HEK293T (cell line): ENCODE data around the gene SNAPC5.
"Not testable (repeated sequence)": the region's sequence is repeated elsewhere in the genome, so short reads cannot be mapped to it uniquely, and the experiment has no call there.

Experiments used
- CTCF ChIA-PET: fragments of 350-600 bp; formaldehyde crosslinking; extraction: SDS; loops from one replicate; lab custom pipeline; 2021; ENCODE audit warnings: antibody characterized with exemption, inconsistent platforms; lab: Yijun Ruan, JAX
- POLR2A ChIA-PET: fragments of 350-600 bp; formaldehyde crosslinking; extraction: SDS; loops from one replicate; lab custom pipeline; 2020; ENCODE audit warnings: antibody characterized with exemption, inconsistent platforms; lab: Yijun Ruan, JAX
- DNase-seq: peaks from one replicate; pipeline ENCODE4 v3.0.0; 2012; ENCODE audit warnings: mixed read lengths; ENCODE audit errors: extremely low spot score
- ARNT ChIP-seq: fragments of 450-650 bp; IDR thresholded peaks from 2 replicates; pipeline ENCODE4 v1.6.1; 2017; ENCODE audit warnings: mild to moderate bottlenecking
- BHLHE40 ChIP-seq: fragments of 450-650 bp; IDR thresholded peaks from 2 replicates; pipeline ENCODE4 v1.6.1; 2016; ENCODE audit warnings: mild to moderate bottlenecking, moderate library complexity, borderline replicate concordance
- CTBP1 ChIP-seq: fragments of 450-650 bp; IDR thresholded peaks from 2 replicates; pipeline ENCODE4 v1.6.1; 2016; ENCODE audit warnings: borderline replicate concordance
- ELF4 ChIP-seq: fragments of 450-650 bp; IDR thresholded peaks from 2 replicates; pipeline ENCODE4 v1.6.1; 2017; ENCODE audit warnings: antibody characterized with exemption
- FOXA1 ChIP-seq: fragments of 450-650 bp; IDR thresholded peaks from 2 replicates; pipeline ENCODE4 v1.6.1; 2016; ENCODE audit warnings: mild to moderate bottlenecking
- FOXK2 ChIP-seq: fragments of 450-650 bp; IDR thresholded peaks from 2 replicates; pipeline ENCODE4 v1.6.1; 2016; ENCODE audit warnings: mild to moderate bottlenecking
- FOXM1 ChIP-seq: fragments of 450-650 bp; IDR thresholded peaks from 2 replicates; pipeline ENCODE4 v1.6.1; 2017; ENCODE audit warnings: mild to moderate bottlenecking, borderline replicate concordance
- HDGF ChIP-seq: fragments of 450-650 bp; IDR thresholded peaks from 2 replicates; pipeline ENCODE4 v1.6.1; 2017; ENCODE audit warnings: antibody characterized with exemption, borderline replicate concordance
- L3MBTL2 ChIP-seq: fragments of 450-650 bp; conservative IDR thresholded peaks from 2 replicates; pipeline ENCODE4 v1.6.1; 2016; ENCODE audit warnings: mild to moderate bottlenecking
- LEF1 ChIP-seq: fragments of 450-650 bp; IDR thresholded peaks from 2 replicates; pipeline ENCODE4 v1.6.1; 2017; ENCODE audit warnings: mild to moderate bottlenecking, borderline replicate concordance
- NFRKB ChIP-seq: fragments of 450-650 bp; IDR thresholded peaks from 2 replicates; pipeline ENCODE4 v1.6.1; 2016; ENCODE audit warnings: mild to moderate bottlenecking, moderate library complexity
- SP1 ChIP-seq: fragments of 450-650 bp; IDR thresholded peaks from 2 replicates; pipeline ENCODE4 v1.6.1; 2017
- SUZ12 ChIP-seq: fragments of 450-650 bp; IDR thresholded peaks from 2 replicates; pipeline ENCODE4 v1.6.1; 2016; ENCODE audit warnings: mild to moderate bottlenecking
- TARDBP ChIP-seq: fragments of 450-650 bp; IDR thresholded peaks from 2 replicates; pipeline ENCODE4 v1.6.1; 2016
- TF ChIP-seq, protein P1 (sequence below): fragments of 450-650 bp; IDR thresholded peaks from 2 replicates; pipeline ENCODE4 v1.6.1; 2016

SNAPC5 gene

DNA sequence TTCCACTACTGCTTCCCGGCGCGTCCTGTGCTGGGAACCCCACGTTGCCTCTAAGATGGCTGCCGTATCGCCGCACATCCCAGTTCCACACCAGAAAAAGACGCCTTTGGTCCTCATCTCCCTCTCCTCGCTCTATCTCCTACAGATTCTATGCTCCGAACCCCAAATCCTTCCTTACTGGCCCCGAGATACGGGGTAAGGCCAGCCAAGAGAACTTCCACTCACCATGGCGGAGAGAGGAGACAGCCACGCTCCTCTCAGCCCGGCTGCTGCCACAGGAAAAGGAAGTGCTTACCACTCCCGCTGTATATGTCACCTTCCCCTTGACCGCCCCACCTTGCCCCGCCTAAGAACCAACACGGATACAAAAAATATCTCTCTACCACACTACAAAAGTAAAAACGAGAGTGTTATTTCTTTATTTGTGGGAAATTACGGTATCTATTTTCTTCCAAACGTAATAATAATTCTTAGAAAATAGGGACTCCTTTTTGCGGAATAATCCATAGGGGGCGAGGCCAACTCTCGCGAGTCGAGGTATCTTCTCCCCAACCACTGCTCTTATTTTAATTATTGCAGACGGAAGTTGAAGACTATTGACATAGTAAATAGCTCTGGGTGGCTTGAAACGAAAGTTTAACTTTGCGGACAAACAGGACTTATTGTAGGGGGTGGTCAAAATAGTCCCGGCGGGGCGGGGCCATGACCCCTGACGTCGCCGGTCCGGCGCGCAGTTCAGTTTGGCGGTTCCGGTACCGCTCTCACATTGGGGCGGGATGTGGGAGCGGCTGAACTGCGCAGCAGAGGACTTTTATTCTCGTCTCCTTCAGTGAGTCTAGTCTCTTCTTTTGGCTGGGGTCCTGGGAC is 7.2 kb upstream of the SNAPC5 start, which contains the start of the genes RPL4 and ZWILCH:
Gene RPL4 (minus strand): TSS at position 293 of the 867 bp plus-strand sequence. CDS start 65 bp downstream, at position 228.
Gene ZWILCH (plus strand): TSS at position 764 of the 867 bp plus-strand sequence. CDS start 13 bp downstream, at position 777.
- CTCF ChIA-PET = interaction anchor here (1.0 kb wide), 1 partner anchor 98 kb away, joined by 3 read pairs; no protein-coding TSS in a partner anchor
- DNase-seq = peak; percentile 64

DNA sequence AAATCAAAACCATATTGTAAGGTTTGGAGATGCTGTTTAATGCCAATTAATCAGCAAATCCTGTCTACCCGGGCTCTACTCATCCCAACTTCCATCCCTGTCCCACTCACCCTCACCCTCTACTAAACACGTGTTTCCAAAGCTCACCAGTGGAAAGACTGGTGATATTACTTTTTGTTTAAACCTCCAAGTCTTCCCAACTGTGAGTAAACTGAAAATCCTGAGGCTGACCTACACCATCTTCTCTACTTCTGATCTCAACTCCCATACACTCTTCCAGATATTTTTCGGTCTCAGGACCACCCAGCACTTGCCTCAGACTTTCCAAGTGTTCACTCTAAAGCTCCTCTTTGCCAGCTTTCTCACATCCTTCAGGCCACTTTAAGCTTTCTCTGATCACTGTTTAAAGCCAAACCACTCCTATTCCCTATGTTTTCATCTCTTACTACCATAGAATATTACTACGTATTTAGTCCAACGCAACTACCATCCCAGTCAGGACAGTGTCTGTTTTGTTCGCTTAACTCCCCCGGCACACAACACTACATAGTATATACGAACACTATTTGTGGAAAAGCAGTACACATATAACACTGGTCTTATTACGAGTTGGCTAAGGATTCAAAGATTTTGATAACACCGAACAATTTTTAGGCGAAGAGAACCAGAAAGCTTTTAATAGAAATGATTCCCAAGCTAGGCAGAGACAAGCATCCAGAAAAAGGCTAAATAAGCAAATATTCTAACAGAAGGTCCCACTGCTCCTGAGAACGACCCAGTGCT is 6.4 kb upstream of the SNAPC5 start:
- no peak for TF ChIP-seq FOXK2
- no peak for DNase-seq
- ChIA-PET CTCF (no interaction called here), POLR2A (interaction anchor here (0.6 to 2.4 kb wide), 7 partner anchors 9 to 209 kb away, joined by 3 to 10 read pairs (median 4); no protein-coding TSS in a partner anchor)

More for the DNA sequence above, 7.2 kb upstream of the SNAPC5 start, which contains the start of the genes RPL4 and ZWILCH:
- POLR2A ChIA-PET = interaction anchor here (0.6 to 2.5 kb wide), 20 partner anchors 10 to 635 kb away, joined by 3 to 16 read pairs (median 4); partner anchors contain the start of genes LCTL, MEGF11, RAB11A and TIPIN
- TF ChIP-seq SUZ12 (no peak), FOXK2 (peak; percentile 73; the same call in 1 of the 2 replicates), SP1 (peak; percentile 78; the same call in 1 of the 2 replicates), ELF4 (peak; percentile 94), CTBP1 (peak; percentile 48; the same call in 1 of the 2 replicates), LEF1 (0 out of 2 replicates have a peak, but pooled peaks have one; percentile 20), L3MBTL2 (peak; percentile 67), TARDBP (peak; percentile 68; the same call in 1 of the 2 replicates), NFRKB (peak; percentile 99), FOXM1 (no peak; the same call in 1 of the 2 replicates), BHLHE40 (no peak), ARNT (peak; percentile 35; the same call in 1 of the 2 replicates)
- TF ChIP-seq, protein P1, sequence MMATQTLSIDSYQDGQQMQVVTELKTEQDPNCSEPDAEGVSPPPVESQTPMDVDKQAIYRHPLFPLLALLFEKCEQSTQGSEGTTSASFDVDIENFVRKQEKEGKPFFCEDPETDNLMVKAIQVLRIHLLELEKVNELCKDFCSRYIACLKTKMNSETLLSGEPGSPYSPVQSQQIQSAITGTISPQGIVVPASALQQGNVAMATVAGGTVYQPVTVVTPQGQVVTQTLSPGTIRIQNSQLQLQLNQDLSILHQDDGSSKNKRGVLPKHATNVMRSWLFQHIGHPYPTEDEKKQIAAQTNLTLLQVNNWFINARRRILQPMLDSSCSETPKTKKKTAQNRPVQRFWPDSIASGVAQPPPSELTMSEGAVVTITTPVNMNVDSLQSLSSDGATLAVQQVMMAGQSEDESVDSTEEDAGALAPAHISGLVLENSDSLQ = peak; percentile 60; the same call in 1 of the 2 replicates

DNA sequence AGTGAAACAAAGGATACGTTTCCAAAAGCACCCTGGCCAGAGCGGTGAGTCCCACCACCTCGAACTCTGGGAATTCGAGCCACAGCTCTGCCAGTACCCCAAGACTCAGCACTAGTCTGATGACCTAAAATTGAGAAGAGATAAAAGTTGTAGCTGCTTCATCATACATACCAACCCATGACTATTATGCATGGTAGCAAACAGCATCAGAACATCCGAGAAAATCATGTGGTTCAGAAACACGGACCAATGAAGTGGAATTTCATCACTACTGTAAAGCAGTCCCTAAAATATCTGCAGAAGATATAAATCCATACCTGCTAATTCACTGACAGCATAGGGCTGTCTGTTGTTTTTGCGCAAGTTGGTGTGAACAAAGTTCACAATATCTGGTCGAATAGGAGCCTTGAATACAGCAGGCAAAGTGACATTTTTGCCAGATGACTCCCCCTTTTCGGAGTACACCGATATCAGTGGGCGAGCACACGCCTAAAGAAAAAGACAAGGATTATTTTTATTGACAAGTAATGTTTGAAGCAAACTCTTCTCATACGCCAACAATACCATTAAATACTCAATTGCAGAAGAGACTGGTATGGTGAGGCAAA is 5.6 kb upstream of the SNAPC5 start:
- POLR2A ChIA-PET = interaction anchor here (1.0 to 1.1 kb wide), 2 partner anchors 8 to 182 kb away, joined by 3 to 4 read pairs; no protein-coding TSS in a partner anchor

GRCh38 chr15:66502491-66502890 is 4.9 kb upstream of the SNAPC5 start:
- ChIA-PET CTCF (no interaction called here), POLR2A (no interaction called here)
- DNase-seq = no peak
- no peak for TF ChIP-seq BHLHE40
- TF ChIP-seq TARDBP = no peak
- TF ChIP-seq HDGF = no peak
- TF ChIP-seq CTBP1 = no peak
- no peak for TF ChIP-seq SP1
- no peak for TF ChIP-seq LEF1
- no peak for TF ChIP-seq SUZ12
- no peak for TF ChIP-seq ARNT
- no peak for TF ChIP-seq L3MBTL2
- TF ChIP-seq, protein P1 = no peak
- no peak for TF ChIP-seq FOXA1

More for the DNA sequence above, 5.6 kb upstream of the SNAPC5 start:
- DNase-seq, CTCF ChIA-PET: not testable (repeated sequence)

- ChIA-PET POLR2A (interaction anchor here (5.5 kb wide), 1 partner anchor 113 kb away, joined by 35 read pairs; the partner anchor contains the start of gene MAP2K1), CTCF (interaction anchor here (1.6 kb wide), 1 partner anchor 351 kb away, joined by 3 read pairs; no protein-coding TSS in a partner anchor)
- DNase-seq = not testable (repeated sequence)
Observed at GRCh38 chr15:66500346-66500745, 2.8 kb upstream of the SNAPC5 start.

GRCh38 chr15:66498501-66499386 is 1.2 kb upstream of the SNAPC5 start:
- ChIA-PET POLR2A (interaction anchor here (1.0 to 5.5 kb wide), 10 partner anchors 9 to 204 kb away, joined by 3 to 35 read pairs (median 4); partner anchors contain the start of genes MAP2K1 and TIPIN), CTCF (interaction anchor here (0.6 to 2.5 kb wide), 19 partner anchors 8 to 1105 kb away, joined by 3 to 12 read pairs (median 3); partner anchors contain the start of genes LCTL and MAP2K1)
- TF ChIP-seq HDGF (no peak), SP1 (no peak), BHLHE40 (no peak), ELF4 (no peak), SUZ12 (no peak), NFRKB (no peak)
- no peak for DNase-seq
